Ishikawa (cell line): ENCODE measurements around the gene C11orf68.

ENCODE experiments used
- CEBPB ChIP-seq: IDR thresholded peaks from 2 replicates; pipeline ENCODE4 v1.6.1; 2012
- CREB1 ChIP-seq: IDR thresholded peaks from 2 replicates; pipeline ENCODE4 v1.6.1; 2012; ENCODE audit warnings: low read depth
- EGR1 ChIP-seq: IDR thresholded peaks from 2 replicates; pipeline ENCODE4 v1.6.1; 2012
- EP300 ChIP-seq: IDR thresholded peaks from 2 replicates; pipeline ENCODE4 v1.6.1; 2012; ENCODE audit warnings: borderline replicate concordance
- FOXM1 ChIP-seq: IDR thresholded peaks from 2 replicates; pipeline ENCODE4 v1.6.1; 2012; ENCODE audit warnings: low read depth, borderline replicate concordance
- NFIC ChIP-seq: IDR thresholded peaks from 2 replicates; pipeline ENCODE4 v1.6.1; 2012
- RAD21 ChIP-seq: IDR thresholded peaks from 2 replicates; pipeline ENCODE4 v1.6.1; 2012; ENCODE audit warnings: low read depth
- REST ChIP-seq: IDR thresholded peaks from 2 replicates; pipeline ENCODE4 v1.6.1; 2012; ENCODE audit warnings: low read depth, mild to moderate bottlenecking
- TAF1 ChIP-seq: IDR thresholded peaks from 2 replicates; pipeline ENCODE4 v1.6.1; 2012; ENCODE audit warnings: low read depth, mild to moderate bottlenecking
- TCF12 ChIP-seq: IDR thresholded peaks from 2 replicates; pipeline ENCODE4 v1.6.1; 2012; ENCODE audit warnings: low read depth
- TEAD4 ChIP-seq: IDR thresholded peaks from 2 replicates; pipeline ENCODE4 v1.6.1; 2012
- YY1 ChIP-seq: IDR thresholded peaks from 2 replicates; pipeline ENCODE4 v1.6.1; 2012; ENCODE audit warnings: low read depth
- ZBTB7A ChIP-seq: IDR thresholded peaks from 2 replicates; pipeline ENCODE4 v1.6.1; 2012; ENCODE audit warnings: low read depth
- TF ChIP-seq, protein P1 (sequence below): IDR thresholded peaks from 2 replicates; pipeline ENCODE4 v1.6.1; 2012
- TF ChIP-seq, protein P2 (sequence below): IDR thresholded peaks from 2 replicates; pipeline ENCODE4 v1.6.1; 2012

Gene C11orf68

DNA sequence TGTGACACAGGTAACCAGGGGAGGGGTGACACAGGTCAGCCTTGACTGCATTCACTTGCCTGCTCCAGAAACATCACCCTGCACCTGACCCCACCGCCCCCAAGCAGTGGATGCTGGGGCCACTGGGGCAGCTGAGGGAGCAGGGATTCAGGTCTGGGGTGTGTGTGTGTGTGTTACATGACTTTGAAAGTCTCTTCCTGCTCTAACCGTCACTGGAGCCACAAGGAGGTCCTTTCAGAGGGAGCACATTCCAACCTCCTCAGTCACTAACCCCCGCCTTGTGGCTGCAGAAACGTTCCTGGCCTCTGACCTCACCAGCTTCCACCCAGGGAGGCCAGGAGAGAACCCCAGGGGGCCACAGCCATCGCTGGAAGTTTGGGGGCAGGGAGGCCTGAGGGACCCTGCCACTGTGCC is 15.8 kb downstream of the C11orf68 start:
- peak; percentile 78; the same call in 1 of the 2 replicates for TF ChIP-seq TCF12
- peak; percentile 91 for TF ChIP-seq TEAD4
- peak; percentile 79 for TF ChIP-seq FOXM1
- 0 out of 2 replicates have a peak, but pooled peaks have one; percentile 33 for TF ChIP-seq YY1
- TF ChIP-seq NFIC: no peak
- TF ChIP-seq, protein P1, sequence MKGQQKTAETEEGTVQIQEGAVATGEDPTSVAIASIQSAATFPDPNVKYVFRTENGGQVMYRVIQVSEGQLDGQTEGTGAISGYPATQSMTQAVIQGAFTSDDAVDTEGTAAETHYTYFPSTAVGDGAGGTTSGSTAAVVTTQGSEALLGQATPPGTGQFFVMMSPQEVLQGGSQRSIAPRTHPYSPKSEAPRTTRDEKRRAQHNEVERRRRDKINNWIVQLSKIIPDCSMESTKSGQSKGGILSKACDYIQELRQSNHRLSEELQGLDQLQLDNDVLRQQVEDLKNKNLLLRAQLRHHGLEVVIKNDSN: no peak
- TF ChIP-seq, protein P2, sequence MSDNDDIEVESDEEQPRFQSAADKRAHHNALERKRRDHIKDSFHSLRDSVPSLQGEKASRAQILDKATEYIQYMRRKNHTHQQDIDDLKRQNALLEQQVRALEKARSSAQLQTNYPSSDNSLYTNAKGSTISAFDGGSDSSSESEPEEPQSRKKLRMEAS: 0 out of 2 replicates have a peak, but pooled peaks have one; percentile 28
- peak; percentile 74; the same call in 1 of the 2 replicates for TF ChIP-seq EP300

DNA sequence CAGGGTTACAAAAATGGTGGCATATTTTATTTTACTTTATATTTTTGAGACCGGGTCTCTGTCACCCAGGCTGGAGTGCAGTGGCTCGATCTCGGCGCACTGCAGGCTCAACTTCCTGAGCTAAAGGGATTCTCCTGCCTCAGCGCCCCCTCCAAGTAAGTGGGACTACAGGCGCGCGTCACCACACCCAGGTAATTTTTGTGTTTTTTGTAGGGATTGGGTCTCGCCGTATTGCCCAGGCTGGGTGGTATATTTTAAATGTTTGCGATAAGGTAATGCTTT is 18.0 kb downstream of the C11orf68 start:
- no peak for TF ChIP-seq CREB1
- no peak for TF ChIP-seq CEBPB

- TF ChIP-seq CREB1 (peak; percentile 88), ZBTB7A (0 out of 2 replicates have a peak, but pooled peaks have one; percentile 2), RAD21 (no peak; the same call in 1 of the 2 replicates), TAF1 (peak; percentile 65; the same call in 1 of the 2 replicates), YY1 (no peak), FOXM1 (no peak), NFIC (peak; percentile 37; the same call in 1 of the 2 replicates), EGR1 (peak; percentile 6; the same call in 1 of the 2 replicates), TCF12 (peak; percentile 65; the same call in 1 of the 2 replicates), TEAD4 (no peak; the same call in 1 of the 2 replicates), REST (no peak), EP300 (peak; percentile 56), CEBPB (no peak; the same call in 1 of the 2 replicates)
- TF ChIP-seq, protein P1: no peak
- TF ChIP-seq, protein P2: peak; percentile 90
These were observed 18.6 kb downstream of the C11orf68 start, which contains the start of gene FOSL1 for GRCh38 chr11:65900125-65900898. Gene FOSL1, minus strand, starts transcription at chr11:65900388. Its CDS starts 49 bp downstream, at chr11:65900339.

DNA sequence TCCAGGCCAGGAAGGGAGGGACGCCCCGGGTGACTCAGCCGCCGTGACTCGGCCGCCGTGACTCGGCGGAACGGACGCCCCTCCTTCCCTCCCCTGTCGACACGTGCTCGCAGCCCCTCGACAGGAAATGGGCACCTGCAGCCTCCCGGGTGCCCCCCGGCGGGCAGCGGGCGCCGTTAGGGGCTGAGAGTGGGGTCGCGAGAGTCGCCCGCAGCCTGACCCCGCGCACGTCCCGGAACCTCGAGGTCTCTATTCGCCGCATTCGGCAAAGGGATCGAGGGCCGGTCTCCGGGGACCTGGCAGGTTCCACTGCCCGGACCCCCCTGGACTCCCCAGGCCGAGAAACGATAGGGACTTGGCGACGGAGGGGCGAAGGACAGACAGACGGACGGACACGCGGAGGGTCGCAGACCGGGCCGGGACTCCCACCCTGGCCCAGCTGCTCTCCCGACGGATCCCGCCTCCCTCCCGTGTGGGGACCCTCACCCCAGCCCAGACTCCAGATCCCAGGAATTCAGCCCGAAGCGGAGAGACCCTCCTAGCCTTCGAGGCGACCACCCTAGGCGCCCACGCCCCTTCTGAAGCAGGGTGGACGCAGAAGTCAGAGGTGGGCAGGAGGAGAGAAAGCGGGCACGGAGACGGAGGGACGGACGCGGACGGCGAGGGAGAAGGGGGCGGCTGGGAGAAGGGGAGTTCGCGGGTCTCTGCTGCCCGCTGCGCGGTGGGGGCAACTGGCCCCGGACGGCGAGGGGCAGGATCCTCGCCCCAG is 19.3 kb downstream of the C11orf68 start:
- TF ChIP-seq RAD21: no peak
- TF ChIP-seq CREB1: no peak
- TF ChIP-seq ZBTB7A: peak; percentile 64; the same call in 1 of the 2 replicates
- TF ChIP-seq, protein P1: peak; percentile 37; the same call in 1 of the 2 replicates
- TF ChIP-seq CEBPB: no peak
- TF ChIP-seq NFIC: no peak; the same call in 1 of the 2 replicates
- TF ChIP-seq REST: no peak
- no peak for TF ChIP-seq TCF12
- no peak for TF ChIP-seq TAF1
- TF ChIP-seq EP300: no peak
- TF ChIP-seq, protein P2: peak; percentile 93
- TF ChIP-seq FOXM1: no peak
- no peak for TF ChIP-seq TEAD4
- no peak for TF ChIP-seq YY1
- TF ChIP-seq EGR1: no peak
